ENCODE results near the gene WNK1.
"Not testable (repeated sequence)": the region's sequence is repeated elsewhere in the genome, so short reads cannot be mapped to it uniquely, and the experiment has no call there.

The WNK1 gene

GRCh38 chr12:911191-911826 lies 158.9 kb downstream of the WNK1 start:
- no peak for DNase-seq

GRCh38 chr12:912466-913235 lies 160.3 kb downstream of the WNK1 start:
- DNase-seq = no peak

GRCh38 chr12:913919-914698 lies 161.7 kb downstream of the WNK1 start:
- no peak for DNase-seq

GRCh38 chr12:915090-915489 lies 162.7 kb downstream of the WNK1 start:
- no peak for DNase-seq

- DNase-seq = peak; percentile 45
Measured at GRCh38 chr12:916240-916639, 163.9 kb downstream of the WNK1 start.

GRCh38 chr12:916712-917445 lies 164.5 kb downstream of the WNK1 start:
- no peak for DNase-seq

GRCh38 chr12:920676-921075 lies 168.3 kb downstream of the WNK1 start:
- DNase-seq = no peak

- DNase-seq = no peak
Measured at GRCh38 chr12:922285-922684, 169.9 kb downstream of the WNK1 start.

- DNase-seq = no peak
Measured at GRCh38 chr12:926641-927040, 174.3 kb downstream of the WNK1 start.

GRCh38 chr12:931060-931459 lies 178.7 kb downstream of the WNK1 start:
- no peak for DNase-seq

GRCh38 chr12:931591-931990 lies 179.2 kb downstream of the WNK1 start:
- no peak for DNase-seq

- not testable (repeated sequence) for DNase-seq
Measured at GRCh38 chr12:935891-936290, 183.5 kb downstream of the WNK1 start.

- DNase-seq = no peak
Measured at GRCh38 chr12:936377-937345, 184.3 kb downstream of the WNK1 start.

GRCh38 chr12:938810-939209 lies 186.4 kb downstream of the WNK1 start:
- DNase-seq = no peak

- no peak for DNase-seq
Measured at GRCh38 chr12:943051-943450, 190.7 kb downstream of the WNK1 start.

GRCh38 chr12:944211-944610 lies 191.8 kb downstream of the WNK1 start:
- no peak for DNase-seq

GRCh38 chr12:946212-946611 lies 193.8 kb downstream of the WNK1 start:
- no peak for DNase-seq

GRCh38 chr12:946631-947030 lies 194.3 kb downstream of the WNK1 start:
- DNase-seq = no peak

- DNase-seq = no peak
Measured at GRCh38 chr12:948238-948637, 195.9 kb downstream of the WNK1 start.

- DNase-seq = peak; percentile 97
Measured at GRCh38 chr12:949453-950191, 197.2 kb downstream of the WNK1 start, which contains the start of gene RAD52. Gene RAD52 (minus strand): TSS chr12:949694. CDS start chr12:933058, 16,636 bp downstream.

- no peak for DNase-seq
Measured at GRCh38 chr12:951176-951575, 198.8 kb downstream of the WNK1 start.
